Left renal cortex interstitium (tissue), 4 donors: ENCODE results near the gene CATSPERZ. TPM values are rescaled to one million over a fixed set of nuclear protein-coding genes. Genes with fewer than 3 reads are reported as not detected.

Experiments
- DNase-seq, 4 donors: peaks; one replicate each; pipeline ENCODE4 v3.0.0-alpha.2; 2013; ENCODE audit warnings: low read depth in 4 of 4, low spot score in 2 of 4, missing footprints in 1 of 4
- polyA plus RNA-seq, 4 donors: library from polyadenylated mRNA; unstranded; fragments of 120-200 nt; gene quantifications; one replicate each; pipeline ENCODE4 v1.2.1, GENCODE V29; 2013; ENCODE audit not compliant: insufficient read length in 4 of 4

The CATSPERZ gene
- polyA plus RNA-seq, 4 donors, result 0.19 TPM; not detected in 3

GRCh38 chr11:64352995-64353714 is 53.0 kb downstream of the CATSPERZ start:
- no peak for DNase-seq

- no peak for DNase-seq
Measured at GRCh38 chr11:64353715-64354506, 53.8 kb downstream of the CATSPERZ start.

Other genes with a start within 250 kb of the CATSPERZ start
- gene MACROD1, start 134.2 kb upstream of the CATSPERZ start, polyA plus RNA-seq, result 10 to 100 TPM; 15.1 to 23.2 (median 19.5) TPM
- 100 to 1,000 TPM; 156 to 207 (median 187) TPM for gene STIP1, start 114.2 kb upstream of the CATSPERZ start, polyA plus RNA-seq
- 1 to 10 TPM; 4.4 to 8.1 (median 4.9) TPM for gene FERMT3, start 93.6 kb upstream of the CATSPERZ start, polyA plus RNA-seq
- gene TRPT1, start 74.2 kb upstream of the CATSPERZ start, polyA plus RNA-seq, result 10 to 100 TPM; 32.9 to 58.5 (median 48.2) TPM
- gene NUDT22, start 74.1 kb upstream of the CATSPERZ start, polyA plus RNA-seq, result 10 to 100 TPM; 21.4 to 41.4 (median 32.5) TPM
- gene DNAJC4, start 69.8 kb upstream of the CATSPERZ start, polyA plus RNA-seq, result 10 to 100 TPM; 54.6 to 78.9 (median 72.2) TPM
- gene VEGFB, start 65.8 kb upstream of the CATSPERZ start, polyA plus RNA-seq, result 100 to 1,000 TPM in 2 of 4 donors, 10 to 100 TPM in 2; 76.6 to 116 (median 99.7) TPM
- 100 to 1,000 TPM in 2 of 4 donors, 10 to 100 TPM in 2; 94.5 to 110 (median 102) TPM for gene FKBP2, start 59.3 kb upstream of the CATSPERZ start, polyA plus RNA-seq
- gene PPP1R14B, start 53.4 kb upstream of the CATSPERZ start, polyA plus RNA-seq, result 100 to 1,000 TPM in 1 of 4 donors, 10 to 100 TPM in 3; 53.8 to 117 (median 76.0) TPM
- gene PLCB3, start 48.8 kb upstream of the CATSPERZ start, polyA plus RNA-seq, result 10 to 100 TPM; 11.8 to 17.5 (median 14.8) TPM
- 10 to 100 TPM; 44.2 to 72.0 (median 57.1) TPM for gene BAD, start 15.7 kb upstream of the CATSPERZ start, polyA plus RNA-seq
- gene GPR137, start 14.5 kb upstream of the CATSPERZ start, polyA plus RNA-seq, result 10 to 100 TPM; 25.6 to 52.9 (median 40.4) TPM
- under 1 TPM in 1 of 4 donors, not detected in 3; 0.09 TPM for gene KCNK4, start 9.1 kb upstream of the CATSPERZ start, polyA plus RNA-seq
- 10 to 100 TPM; 17.9 to 31.1 (median 26.0) TPM for gene ESRRA, start 5.2 kb downstream of the CATSPERZ start, polyA plus RNA-seq
- gene TRMT112, start 17.2 kb downstream of the CATSPERZ start, polyA plus RNA-seq, result 100 to 1,000 TPM; 209 to 285 (median 235) TPM
- 100 to 1,000 TPM; 187 to 282 (median 212) TPM for gene PRDX5, start 17.8 kb downstream of the CATSPERZ start, polyA plus RNA-seq
- 1 to 10 TPM; 2.7 to 4.6 (median 3.7) TPM for gene CCDC88B, start 39.8 kb downstream of the CATSPERZ start, polyA plus RNA-seq
- gene RPS6KA4, start 58.8 kb downstream of the CATSPERZ start, polyA plus RNA-seq, result 10 to 100 TPM; 11.0 to 17.4 (median 15.0) TPM